GM12874 (cell line): ENCODE results near the gene SLC9A3.

ENCODE experiments used
- TF ChIP-seq, protein P1 (sequence below): IDR thresholded peaks from 2 replicates; pipeline ENCODE4 v1.5.1; 2011; ENCODE audit warnings: low read depth, mild to moderate bottlenecking, control low read depth, low read length, moderate library complexity; ENCODE audit not compliant: insufficient read depth

The SLC9A3 gene

GRCh38 chr5:544675-545355, 20.6 kb upstream of the SLC9A3 start:
- TF ChIP-seq, protein P1, sequence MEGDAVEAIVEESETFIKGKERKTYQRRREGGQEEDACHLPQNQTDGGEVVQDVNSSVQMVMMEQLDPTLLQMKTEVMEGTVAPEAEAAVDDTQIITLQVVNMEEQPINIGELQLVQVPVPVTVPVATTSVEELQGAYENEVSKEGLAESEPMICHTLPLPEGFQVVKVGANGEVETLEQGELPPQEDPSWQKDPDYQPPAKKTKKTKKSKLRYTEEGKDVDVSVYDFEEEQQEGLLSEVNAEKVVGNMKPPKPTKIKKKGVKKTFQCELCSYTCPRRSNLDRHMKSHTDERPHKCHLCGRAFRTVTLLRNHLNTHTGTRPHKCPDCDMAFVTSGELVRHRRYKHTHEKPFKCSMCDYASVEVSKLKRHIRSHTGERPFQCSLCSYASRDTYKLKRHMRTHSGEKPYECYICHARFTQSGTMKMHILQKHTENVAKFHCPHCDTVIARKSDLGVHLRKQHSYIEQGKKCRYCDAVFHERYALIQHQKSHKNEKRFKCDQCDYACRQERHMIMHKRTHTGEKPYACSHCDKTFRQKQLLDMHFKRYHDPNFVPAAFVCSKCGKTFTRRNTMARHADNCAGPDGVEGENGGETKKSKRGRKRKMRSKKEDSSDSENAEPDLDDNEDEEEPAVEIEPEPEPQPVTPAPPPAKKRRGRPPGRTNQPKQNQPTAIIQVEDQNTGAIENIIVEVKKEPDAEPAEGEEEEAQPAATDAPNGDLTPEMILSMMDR: no peak

- TF ChIP-seq, protein P1: no peak
Observed at GRCh38 chr5:543755-544674, 19.8 kb upstream of the SLC9A3 start.

GRCh38 chr5:543351-543750, 19.1 kb upstream of the SLC9A3 start:
- TF ChIP-seq, protein P1: no peak

DNA sequence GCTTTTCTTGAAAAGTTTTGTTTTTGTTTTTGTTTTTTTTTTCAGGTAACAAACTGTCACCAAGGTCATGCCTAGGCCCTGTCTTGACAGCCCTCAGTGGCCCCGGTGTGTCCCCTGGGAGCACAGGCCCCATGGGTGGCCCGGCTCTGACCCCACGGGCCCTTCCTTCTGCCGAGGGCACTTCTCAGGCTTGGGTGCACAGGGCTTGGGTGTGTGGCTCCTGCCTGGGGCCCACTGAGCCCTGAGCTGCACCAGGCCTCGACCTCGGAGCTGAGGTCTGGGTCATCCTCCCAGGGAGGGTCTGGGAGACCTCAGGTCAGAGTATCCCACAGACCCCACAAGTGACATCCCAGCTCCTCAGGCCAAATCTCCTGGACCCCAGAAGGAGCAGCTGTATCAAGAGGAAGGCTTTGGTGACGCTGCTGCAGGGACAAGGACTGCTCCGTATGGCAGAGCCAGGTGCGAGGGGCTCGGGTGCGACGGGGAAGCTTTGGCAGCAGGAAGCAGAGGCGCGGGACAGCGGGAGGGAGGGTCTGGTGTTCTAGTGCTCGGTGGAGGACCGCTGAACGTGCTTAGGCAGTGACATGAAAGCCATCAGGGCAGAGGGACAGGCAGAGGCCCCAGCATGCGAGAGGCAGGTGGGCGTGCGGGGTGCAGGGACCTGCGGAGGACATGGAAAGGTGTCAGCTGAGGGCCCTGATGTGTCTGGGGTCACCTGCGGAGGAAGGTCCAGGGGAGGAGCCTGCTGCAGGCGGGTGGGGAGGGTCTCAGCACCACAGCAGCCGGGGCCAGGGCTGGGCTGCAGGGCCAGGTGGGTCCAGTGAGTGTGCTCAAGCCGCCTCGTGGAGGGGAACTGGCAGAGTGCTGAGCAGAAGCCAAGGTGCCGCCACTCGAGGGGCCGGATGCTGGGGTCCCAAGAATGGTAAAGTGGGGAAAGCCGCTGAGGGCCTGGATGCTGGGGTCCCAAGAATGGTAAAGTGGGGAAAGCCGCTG, 18.4 kb upstream of the SLC9A3 start:
- TF ChIP-seq, protein P1: no peak

DNA sequence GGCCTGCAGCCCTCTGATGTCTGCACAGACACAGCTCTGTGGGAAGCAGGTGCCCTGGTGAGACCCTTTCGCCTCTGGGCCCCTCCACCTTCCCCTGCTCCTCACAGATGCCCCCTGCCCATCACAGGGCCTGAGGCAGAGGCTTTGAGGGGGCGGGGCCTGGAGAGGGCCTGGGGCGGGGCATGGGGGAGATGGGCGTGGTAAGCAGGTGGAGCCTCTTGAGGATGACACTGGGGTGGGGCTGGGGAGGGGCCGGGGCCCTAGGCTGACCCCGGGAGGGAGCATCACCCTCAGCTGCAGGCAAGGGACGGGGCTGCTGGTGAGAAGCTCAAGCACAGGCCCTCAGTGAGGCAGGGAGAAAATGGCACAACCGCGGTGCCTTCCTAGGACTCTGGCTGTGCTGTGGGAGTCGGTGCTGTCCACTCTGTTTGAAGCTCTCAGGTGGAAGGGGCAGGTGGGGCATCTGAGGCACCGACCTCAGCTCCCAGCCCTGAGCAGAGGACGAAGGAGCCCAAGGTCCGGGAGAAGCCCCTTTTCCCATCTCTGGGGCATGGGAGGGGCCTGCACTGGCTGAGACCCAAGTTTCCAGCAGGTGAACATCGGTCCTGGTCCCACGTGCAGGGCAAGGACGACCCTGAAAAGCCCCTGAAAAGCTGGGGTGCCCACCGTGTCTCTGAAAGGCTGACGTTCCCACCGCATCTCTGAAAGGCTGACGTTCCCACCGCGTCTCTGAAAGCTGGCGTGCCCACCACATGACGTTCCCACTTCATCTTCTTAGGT, 17.5 kb upstream of the SLC9A3 start:
- TF ChIP-seq, protein P1: no peak

DNA sequence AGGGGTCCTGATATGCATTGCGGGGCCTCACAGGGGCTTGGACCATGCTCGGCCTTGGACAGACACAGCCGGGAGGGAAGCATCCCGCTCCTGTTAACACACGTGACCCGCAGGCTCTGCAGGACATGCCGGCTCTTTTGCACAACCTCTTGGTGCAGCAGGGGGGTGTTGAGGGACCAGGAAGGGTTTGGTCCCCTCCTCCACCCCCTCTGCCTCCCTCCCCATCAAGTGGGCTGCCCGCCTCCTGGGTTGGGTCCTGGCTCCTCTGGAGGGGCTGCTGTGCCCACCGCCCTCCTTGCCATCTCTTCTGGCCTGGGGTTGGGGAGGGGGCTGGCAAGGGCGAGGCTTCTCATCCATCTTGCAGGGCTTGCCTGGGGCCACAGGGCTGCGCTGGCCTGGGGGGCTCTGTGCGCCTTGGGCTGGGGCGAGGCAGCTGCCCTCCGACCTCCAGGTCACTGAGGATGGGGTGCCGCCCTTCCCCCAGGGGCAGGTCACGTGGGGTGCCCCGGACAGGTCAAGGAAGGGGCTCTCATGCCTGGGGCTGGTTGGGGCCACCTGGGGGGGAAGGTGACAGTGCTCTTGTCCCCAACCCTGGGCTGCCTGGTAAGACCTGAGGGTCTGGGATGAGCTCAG, 16.8 kb upstream of the SLC9A3 start:
- TF ChIP-seq, protein P1: no peak
